Bronchial epithelial cell (primary cell): ENCODE data around the gene MTR. TPM values are rescaled to one million over a fixed set of nuclear protein-coding genes. Genes with fewer than 3 reads are reported as not detected.

Experiments
- DNase-seq: peaks from one replicate; pipeline ENCODE4 v3.0.0-alpha.2; 2010; ENCODE audit warnings: low read depth
- FAIRE-seq: peaks from 2 replicates; lab custom pipeline; 2011; peaks lifted over from hg19 to GRCh38; lab: Jason Lieb, UNC
- H3K27me3 ChIP-seq: 2 replicates; pipeline ENCODE4 v1.5.1; 2011; ENCODE audit warnings: low read length; ENCODE audit not compliant: control insufficient read depth, insufficient read depth
- H3K36me3 ChIP-seq: 2 replicates; pipeline ENCODE4 v1.5.1; 2011; ENCODE audit warnings: low read length; ENCODE audit not compliant: control insufficient read depth, insufficient read depth
- H3K4me3 ChIP-seq: 2 replicates; pipeline ENCODE4 v1.5.1; 2011; ENCODE audit warnings: mild to moderate bottlenecking, low read depth, low read length, control low read depth
- total RNA-seq: library from RNA; depleted of rRNA; stranded (reverse); fragments of >200 nt; gene quantifications from 2 replicates; pipeline ENCODE4 v1.2.1, GENCODE V29; 2014
- TF ChIP-seq, protein P1 (sequence below): IDR thresholded peaks from 2 replicates; pipeline ENCODE4 v1.5.1; 2011; ENCODE audit warnings: mild to moderate bottlenecking, moderate library complexity, low read length, control low read depth, inconsistent platforms; ENCODE audit not compliant: insufficient read depth, severe bottlenecking

Gene MTR
- total RNA-seq, 1 donor from 2014 or later, result 13.4 TPM

DNA sequence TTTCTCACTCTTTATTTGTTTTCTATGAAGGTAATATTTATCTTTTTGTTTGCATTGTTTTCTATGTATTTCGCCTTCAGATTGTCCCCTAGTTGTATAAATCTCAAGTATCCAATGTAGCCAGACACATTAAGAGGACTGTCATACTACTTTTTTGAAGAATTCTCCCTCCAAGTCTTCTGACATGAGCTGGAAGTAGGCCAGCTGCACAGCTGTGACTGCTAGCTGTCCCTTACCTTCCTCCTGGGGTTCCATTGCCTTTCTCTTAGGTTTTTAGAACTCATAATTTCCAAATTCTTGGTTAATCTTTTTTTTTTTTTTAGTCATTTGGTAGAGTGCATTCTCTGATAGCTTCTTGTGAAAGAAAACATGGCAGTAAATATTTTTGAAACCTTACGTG lies 46.2 kb downstream of the MTR start:
- TF ChIP-seq, protein P1, sequence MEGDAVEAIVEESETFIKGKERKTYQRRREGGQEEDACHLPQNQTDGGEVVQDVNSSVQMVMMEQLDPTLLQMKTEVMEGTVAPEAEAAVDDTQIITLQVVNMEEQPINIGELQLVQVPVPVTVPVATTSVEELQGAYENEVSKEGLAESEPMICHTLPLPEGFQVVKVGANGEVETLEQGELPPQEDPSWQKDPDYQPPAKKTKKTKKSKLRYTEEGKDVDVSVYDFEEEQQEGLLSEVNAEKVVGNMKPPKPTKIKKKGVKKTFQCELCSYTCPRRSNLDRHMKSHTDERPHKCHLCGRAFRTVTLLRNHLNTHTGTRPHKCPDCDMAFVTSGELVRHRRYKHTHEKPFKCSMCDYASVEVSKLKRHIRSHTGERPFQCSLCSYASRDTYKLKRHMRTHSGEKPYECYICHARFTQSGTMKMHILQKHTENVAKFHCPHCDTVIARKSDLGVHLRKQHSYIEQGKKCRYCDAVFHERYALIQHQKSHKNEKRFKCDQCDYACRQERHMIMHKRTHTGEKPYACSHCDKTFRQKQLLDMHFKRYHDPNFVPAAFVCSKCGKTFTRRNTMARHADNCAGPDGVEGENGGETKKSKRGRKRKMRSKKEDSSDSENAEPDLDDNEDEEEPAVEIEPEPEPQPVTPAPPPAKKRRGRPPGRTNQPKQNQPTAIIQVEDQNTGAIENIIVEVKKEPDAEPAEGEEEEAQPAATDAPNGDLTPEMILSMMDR, result no peak
- no peak for DNase-seq
- Histone ChIP-seq H3K36me3 (peaks cover 6% of the 10 kb centered on the region), H3K4me3 (no peak overlapping the region), H3K27me3 (no peaks in the 10 kb centered on the region)
- FAIRE-seq, result no peak

GRCh38 chr1:236844499-236845271 lies 49.6 kb downstream of the MTR start:
- TF ChIP-seq, protein P1, result no peak
- no peak overlapping the region for H3K4me3 ChIP-seq
- FAIRE-seq (peak; percentile 36), DNase-seq (no peak)
- H3K36me3 ChIP-seq, result peaks cover 3% of the 10 kb centered on the region
- H3K27me3 ChIP-seq, result no peaks in the 10 kb centered on the region

DNA sequence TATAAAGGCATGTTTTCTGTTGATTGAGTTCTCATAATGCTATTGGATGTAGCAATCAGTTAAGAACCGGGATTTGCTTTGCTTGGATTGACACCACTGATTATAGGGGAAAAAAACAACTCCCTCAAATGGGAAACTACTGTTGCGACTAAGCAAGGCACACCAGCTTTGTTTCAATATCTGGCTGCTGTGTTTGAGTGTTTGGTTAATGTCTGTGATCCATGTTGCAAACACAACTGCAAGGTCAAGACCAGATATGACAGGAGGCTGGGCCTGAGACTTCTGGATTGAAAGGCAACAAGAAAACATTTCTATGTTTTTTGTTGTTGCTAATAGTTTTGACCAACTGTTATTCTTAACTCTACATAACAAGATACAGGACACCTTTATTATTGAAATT lies 50.7 kb downstream of the MTR start:
- Histone ChIP-seq H3K36me3 (peaks cover 1% of the 10 kb centered on the region), H3K27me3 (no peaks in the 10 kb centered on the region), H3K4me3 (no peak overlapping the region)
- TF ChIP-seq, protein P1, result no peak
- DNase-seq (no peak), FAIRE-seq (no peak)

DNA sequence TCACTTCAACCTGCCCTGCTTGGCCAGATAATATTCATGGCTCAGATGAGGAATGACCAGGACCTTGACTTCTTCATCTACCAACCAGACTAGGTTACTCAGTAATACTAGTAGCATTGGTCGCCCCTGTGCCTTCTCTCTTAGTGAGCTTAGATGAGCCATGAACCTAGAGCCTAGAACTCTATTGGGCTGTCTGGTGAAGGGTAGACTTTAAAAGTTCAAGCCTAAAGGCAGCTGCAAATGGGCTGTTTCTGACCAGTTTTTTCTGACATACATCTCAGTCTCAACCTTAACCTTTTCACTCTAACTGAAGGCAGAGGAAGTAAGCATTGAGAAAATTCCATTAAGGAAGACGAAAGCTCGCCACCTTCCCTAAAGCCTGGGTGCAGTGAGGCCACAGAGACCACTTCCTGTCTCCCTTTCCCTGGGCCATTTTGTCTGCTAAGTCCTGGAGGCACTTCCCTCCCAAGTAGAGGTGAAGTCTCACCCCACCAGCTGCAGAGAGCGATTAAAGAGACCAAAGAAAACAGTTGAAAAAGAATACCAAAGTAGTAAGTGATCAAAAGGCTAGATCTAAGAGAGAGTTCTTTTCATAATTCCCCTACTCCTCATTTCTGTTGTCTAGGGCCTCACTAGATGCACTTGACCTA lies 53.3 kb downstream of the MTR start:
- DNase-seq, result no peak
- Histone ChIP-seq H3K36me3 (peaks cover 1% of the 10 kb centered on the region), H3K27me3 (no peaks in the 10 kb centered on the region), H3K4me3 (no peak overlapping the region)
- TF ChIP-seq, protein P1, result no peak
- peak; percentile 52 for FAIRE-seq

DNA sequence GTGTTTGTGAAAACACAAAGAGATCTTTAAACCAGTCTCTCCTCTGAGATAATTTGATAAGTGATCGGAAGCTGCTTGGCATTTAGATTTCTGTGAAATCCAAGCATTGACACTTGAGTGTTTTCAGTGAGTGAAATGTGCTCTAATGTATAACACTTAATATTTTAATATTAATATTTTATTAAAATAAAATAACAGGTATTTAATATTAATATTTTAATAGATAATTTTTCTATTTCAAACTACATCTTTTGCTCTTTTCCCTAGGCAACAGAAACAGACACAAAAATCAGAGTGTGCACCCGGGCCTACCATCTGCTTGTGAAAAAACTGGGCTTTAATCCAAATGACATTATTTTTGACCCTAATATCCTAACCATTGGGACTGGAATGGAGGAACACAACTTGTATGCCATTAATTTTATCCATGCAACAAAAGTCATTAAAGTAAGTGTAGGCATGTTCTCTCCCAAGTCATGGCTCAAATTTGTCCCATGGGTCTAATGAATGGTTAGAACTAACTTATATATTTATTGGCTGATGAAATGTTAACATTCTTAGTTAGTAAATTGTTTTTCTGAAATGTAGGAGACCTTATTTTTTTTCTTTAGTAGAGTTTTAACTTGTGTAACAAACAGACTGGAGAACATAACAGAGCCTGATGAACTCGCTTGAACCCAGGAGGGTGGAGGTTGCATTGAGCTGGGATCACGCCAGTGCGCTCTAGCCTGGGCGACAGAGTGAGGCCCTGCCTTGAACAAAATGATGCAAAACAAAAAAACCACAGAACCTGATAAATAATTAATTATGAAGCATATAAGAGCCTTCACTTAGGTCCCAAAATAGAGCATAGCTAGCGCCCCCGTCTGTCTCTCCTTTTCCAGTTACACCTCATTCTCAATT lies 55.2 kb downstream of the MTR start:
- H3K36me3 ChIP-seq, result peaks cover 1% of the 10 kb centered on the region
- DNase-seq, result no peak
- no peaks in the 10 kb centered on the region for H3K27me3 ChIP-seq
- TF ChIP-seq, protein P1, result no peak
- FAIRE-seq, result no peak
- no peak overlapping the region for H3K4me3 ChIP-seq
